SK-N-SH (cell line): Measurements from ENCODE around the gene DNAJB11. TPM values are rescaled to one million over a fixed set of nuclear protein-coding genes. Genes with fewer than 3 reads are reported as not detected.

Experiments
- CTCF ChIA-PET: fragments of 300-600, 350-600 bp; formaldehyde crosslinking; extraction: SDS; loops from one replicate; lab custom pipeline; 2021; lab: Yijun Ruan, JAX
- POLR2A ChIA-PET: fragments of 350-600 bp; sonication (Branson Sonifier 250); formaldehyde crosslinking; extraction: SDS; loops from one replicate; lab custom pipeline; 2020; ENCODE audit warnings: antibody characterized with exemption, inconsistent platforms; lab: Yijun Ruan, JAX
- DNase-seq: peaks from one replicate; pipeline ENCODE4 v3.0.0; 2012
- H2AFZ ChIP-seq: fragments of 200-600 bp; sonication (generic); 2 replicates; pipeline ENCODE4 v1.8.1; 2016; ENCODE audit warnings: antibody characterized with exemption, mild to moderate bottlenecking, low read depth
- H3F3A ChIP-seq: fragments of 200-600 bp; sonication (generic); replicated peaks from 2 replicates; pipeline ENCODE3; 2016; ENCODE audit warnings: antibody characterized with exemption, mild to moderate bottlenecking; ENCODE audit not compliant: insufficient read depth
- H3K27ac ChIP-seq, 2 experiments: fragments of 200-500 bp in 1 of 2; fragments of 200-600 bp in 1 of 2; sonication (Bioruptor generic) in 1 of 2; sonication (generic), shearing (Covaris generic) in 1 of 2; 2 replicates each; pipeline versions ENCODE4 v1.5.1 to v1.6.1; 2014 to 2016; ENCODE audit warnings: low read depth in 2 of 2, inconsistent platforms in 1 of 2, low read length in 1 of 2, mild to moderate bottlenecking in 1 of 2, mixed read lengths in 1 of 2
- H3K27me3 ChIP-seq: fragments of 200-600 bp; sonication (generic), shearing (Covaris generic); 2 replicates; pipeline ENCODE4 v1.6.1; 2016; ENCODE audit warnings: mixed run types; ENCODE audit not compliant: insufficient read depth
- H3K36me3 ChIP-seq, 2 experiments: fragments of 200-500 bp in 1 of 2; fragments of 200-600 bp in 1 of 2; sonication (Bioruptor generic) in 1 of 2; sonication (generic) in 1 of 2; replicated peaks in 1 of 2; 2 replicates each; pipeline versions ENCODE3 to v1.5.1; 2014 to 2016; ENCODE audit warnings: low read length in 1 of 2, mild to moderate bottlenecking in 1 of 2; ENCODE audit not compliant: insufficient read depth in 2 of 2, control insufficient read depth in 1 of 2
- H3K4me1 ChIP-seq, 2 experiments: fragments of 200-500 bp in 1 of 2; fragments of 200-600 bp in 1 of 2; sonication (Bioruptor generic) in 1 of 2; sonication (generic), shearing (Covaris generic) in 1 of 2; 2 replicates each; pipeline versions ENCODE4 v1.5.1 to v1.6.1; 2014 to 2016; ENCODE audit warnings: low read depth in 1 of 2, low read length in 1 of 2, mixed run types in 1 of 2; ENCODE audit not compliant: insufficient read depth in 2 of 2, control insufficient read depth in 1 of 2
- H3K4me2 ChIP-seq: fragments of 200-600 bp; sonication (generic), shearing (Covaris generic); 2 replicates; pipeline ENCODE4 v1.6.1; 2017; ENCODE audit warnings: mixed run types
- H3K4me3 ChIP-seq, 2 experiments: fragments of 200-500 bp in 1 of 2; fragments of 200-600 bp in 1 of 2; sonication (Bioruptor generic) in 1 of 2; sonication (generic), shearing (Covaris generic) in 1 of 2; 2 replicates each; pipeline versions ENCODE4 v1.5.1 to v1.8.1; 2014 to 2016; ENCODE audit warnings: low read depth in 2 of 2, inconsistent platforms in 1 of 2, low read length in 1 of 2, mild to moderate bottlenecking in 1 of 2, mixed read lengths in 1 of 2, moderate library complexity in 1 of 2
- H3K79me2 ChIP-seq: fragments of 200-600 bp; sonication (generic); 2 replicates; pipeline ENCODE4 v1.8.1; 2017; ENCODE audit warnings: mild to moderate bottlenecking; ENCODE audit not compliant: insufficient read depth
- H3K9ac ChIP-seq: fragments of 200-600 bp; sonication (generic); 2 replicates; pipeline ENCODE4 v1.6.1; 2017; ENCODE audit warnings: mixed run types
- H3K9me2 ChIP-seq: fragments of 200-600 bp; sonication (generic); 2 replicates; pipeline ENCODE4 v1.6.1; 2017; ENCODE audit warnings: mixed run types
- H3K9me3 ChIP-seq: fragments of 200-600 bp; sonication (generic); 2 replicates; pipeline ENCODE4 v1.6.1; 2017; ENCODE audit warnings: mixed run types, mild to moderate bottlenecking, moderate library complexity
- H4K20me1 ChIP-seq: fragments of 200-600 bp; sonication (generic); 2 replicates; pipeline ENCODE4 v1.6.1; 2017; ENCODE audit warnings: mild to moderate bottlenecking, mixed run types; ENCODE audit not compliant: insufficient read depth
- ELF1 ChIP-seq: IDR thresholded peaks from 2 replicates; pipeline ENCODE4 v1.4.0; 2012
- EP300 ChIP-seq, 2 experiments: IDR thresholded peaks; 2 replicates each; pipeline versions ENCODE4 v1.4.0 to v1.6.1; 2012; ENCODE audit warnings: borderline replicate concordance in 1 of 2, low read depth in 1 of 2, low read length in 1 of 2
- FOSL2 ChIP-seq: IDR thresholded peaks from 2 replicates; pipeline ENCODE4 v1.4.0; 2012; ENCODE audit warnings: low read depth, mild to moderate bottlenecking, moderate library complexity, borderline replicate concordance
- FOXM1 ChIP-seq: IDR thresholded peaks from 2 replicates; pipeline ENCODE4 v1.4.0; 2012; ENCODE audit warnings: low read depth, mild to moderate bottlenecking
- NFIC ChIP-seq: IDR thresholded peaks from 2 replicates; pipeline ENCODE4 v1.4.0; 2012; ENCODE audit warnings: borderline replicate concordance
- POLR2AphosphoS5 ChIP-seq: IDR thresholded peaks from 2 replicates; pipeline ENCODE4 v1.6.1; 2012; ENCODE audit warnings: low read depth, low read length
- RAD21 ChIP-seq: IDR thresholded peaks from 2 replicates; pipeline ENCODE4 v1.6.1; 2012; ENCODE audit warnings: mild to moderate bottlenecking, low read length
- RCOR1 ChIP-seq: fragments of 150-350 bp; IDR thresholded peaks from 2 replicates; pipeline ENCODE4 v1.6.1; 2017; ENCODE audit warnings: antibody characterized with exemption, low read length
- RXRA ChIP-seq: IDR thresholded peaks from 2 replicates; pipeline ENCODE4 v1.4.0; 2012; ENCODE audit warnings: low read depth, mild to moderate bottlenecking, borderline replicate concordance
- SIN3A ChIP-seq: IDR thresholded peaks from 2 replicates; pipeline ENCODE4 v1.6.1; 2012; ENCODE audit warnings: low read depth, mild to moderate bottlenecking, low read length, moderate library complexity, borderline replicate concordance
- SMC3 ChIP-seq: IDR thresholded peaks from 2 replicates; pipeline ENCODE4 v1.6.1; 2012; ENCODE audit warnings: low read depth, low read length, improper control_type of control experiment
- TCF12 ChIP-seq: IDR thresholded peaks from 2 replicates; pipeline ENCODE4 v1.4.0; 2012
- TEAD4 ChIP-seq: IDR thresholded peaks from 2 replicates; pipeline ENCODE4 v1.4.0; 2012; ENCODE audit warnings: mild to moderate bottlenecking, borderline replicate concordance; ENCODE audit not compliant: insufficient read depth
- USF2 ChIP-seq: fragments of 150-350 bp; IDR thresholded peaks from 2 replicates; pipeline ENCODE4 v1.6.1; 2017; ENCODE audit warnings: antibody characterized with exemption, low read length, low read depth, borderline replicate concordance
- whole genome bisulfite sequencing: methylation state at CpG from one replicate; pipeline ENCODE4 v1.1.6; 2017; ENCODE audit warnings: low lambda C conversion rate; 5-methylcytosine and 5-hydroxymethylcytosine counted together
- polyA plus RNA-seq, 3 experiments: library from polyadenylated mRNA; depleted of rRNA; stranded (reverse); fragments of >200 nt; gene quantifications; 2 replicates each; pipeline ENCODE4 v1.2.3, GENCODE V29; 2012
- TF ChIP-seq, protein P1 (sequence below): IDR thresholded peaks from 2 replicates; pipeline ENCODE4 v1.4.0; 2012; ENCODE audit warnings: low read depth, borderline replicate concordance
- TF ChIP-seq, protein P2 (sequence below): IDR thresholded peaks from 2 replicates; pipeline ENCODE4 v1.4.0; 2012; ENCODE audit warnings: low read depth
- TF ChIP-seq, protein P3 (sequence below): IDR thresholded peaks from 2 replicates; pipeline ENCODE4 v1.4.0; 2012; ENCODE audit warnings: low read depth, borderline replicate concordance

Gene DNAJB11
- polyA plus RNA-seq, 1 of the 3 experiments (the other 2 are of a cell fraction) = 33.3 TPM

DNA sequence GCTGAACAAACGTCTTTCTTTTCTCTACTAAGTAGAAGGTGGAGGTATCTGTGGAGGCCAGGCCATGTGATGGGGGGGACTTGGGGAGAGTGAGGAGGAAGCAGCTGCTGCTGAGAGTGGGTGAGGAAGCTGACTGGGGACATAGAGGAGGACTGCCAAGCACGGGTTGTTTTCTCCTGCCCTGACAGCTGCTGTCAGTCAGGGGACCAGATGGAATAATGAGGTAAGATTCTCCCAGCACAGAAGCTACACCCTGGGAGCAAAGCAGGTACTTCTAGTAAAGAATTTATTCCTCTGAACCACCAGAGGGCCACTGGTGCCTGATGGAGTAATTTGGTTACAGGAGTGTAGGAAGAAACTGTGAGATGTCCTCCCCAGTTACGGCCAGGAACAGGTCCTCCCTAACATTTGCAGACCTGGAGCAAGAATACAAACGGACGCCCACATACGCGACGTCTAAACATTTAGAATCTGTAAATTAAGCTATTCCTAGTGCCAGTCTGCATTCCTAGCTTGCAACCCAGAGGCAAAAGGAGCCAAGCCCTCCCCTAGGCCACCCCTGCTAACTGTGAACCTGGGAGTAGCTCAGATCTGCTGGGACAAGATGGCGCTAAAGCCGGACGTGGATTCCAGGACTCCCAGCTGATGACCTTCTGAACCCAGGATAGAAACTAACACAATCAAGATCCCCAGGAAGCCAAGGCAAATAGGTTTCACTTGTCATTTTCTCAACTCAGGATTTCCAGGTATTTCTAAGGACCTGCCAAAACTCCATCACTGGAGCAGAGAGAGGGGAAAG is 41.1 kb upstream of the DNAJB11 start:
- no peaks in the 10 kb centered on the region for H4K20me1 ChIP-seq
- H3K9ac ChIP-seq = no peak overlapping the region
- H3K9me3 ChIP-seq = no peaks in the 10 kb centered on the region
- H3K4me2 ChIP-seq = no peak overlapping the region
- H3K4me3 ChIP-seq = no peak overlapping the region
- peaks cover 0 to 7% of the 10 kb centered on the region in 2 experiments; a peak in 3 of 4 replicates for H3K4me1 ChIP-seq
- WGBS = 72% methylated on average over 11 of the region's 11 CpGs
- DNase-seq = no peak
- H3K36me3 ChIP-seq = no peaks in the 10 kb centered on the region
- no peak overlapping the region for H3K27ac ChIP-seq
- H3K79me2 ChIP-seq = no peaks in the 10 kb centered on the region
- no peak overlapping the region for H2AFZ ChIP-seq
- no peaks in the 10 kb centered on the region; the same call in 1 of the 2 replicates for H3K27me3 ChIP-seq
- no peaks in the 10 kb centered on the region for H3F3A ChIP-seq
- ChIA-PET CTCF (interaction anchor here (0.7 to 2.6 kb wide), 2 partner anchors 11 to 270 kb away, joined by 4 to 15 read pairs; no protein-coding TSS in a partner anchor), POLR2A (no interaction called here)
- TF ChIP-seq NFIC = no peak
- no peak for TF ChIP-seq FOXM1
- no peak for TF ChIP-seq POLR2AphosphoS5
- no peak for TF ChIP-seq RAD21
- TF ChIP-seq EP300 (IDR thresholded peaks at IDR 0.05; ENCODE audit: borderline replicate concordance in 1 of 2, low read depth in 1 of 2, low read length in 1 of 2) = no peak
- TF ChIP-seq, protein P1, sequence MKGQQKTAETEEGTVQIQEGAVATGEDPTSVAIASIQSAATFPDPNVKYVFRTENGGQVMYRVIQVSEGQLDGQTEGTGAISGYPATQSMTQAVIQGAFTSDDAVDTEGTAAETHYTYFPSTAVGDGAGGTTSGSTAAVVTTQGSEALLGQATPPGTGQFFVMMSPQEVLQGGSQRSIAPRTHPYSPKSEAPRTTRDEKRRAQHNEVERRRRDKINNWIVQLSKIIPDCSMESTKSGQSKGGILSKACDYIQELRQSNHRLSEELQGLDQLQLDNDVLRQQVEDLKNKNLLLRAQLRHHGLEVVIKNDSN = no peak
- TF ChIP-seq ELF1 = no peak
- TF ChIP-seq TCF12 = no peak
- TF ChIP-seq FOSL2 = no peak
- TF ChIP-seq, protein P2, sequence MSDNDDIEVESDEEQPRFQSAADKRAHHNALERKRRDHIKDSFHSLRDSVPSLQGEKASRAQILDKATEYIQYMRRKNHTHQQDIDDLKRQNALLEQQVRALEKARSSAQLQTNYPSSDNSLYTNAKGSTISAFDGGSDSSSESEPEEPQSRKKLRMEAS = no peak
- no peak for TF ChIP-seq SMC3
- TF ChIP-seq, protein P3, sequence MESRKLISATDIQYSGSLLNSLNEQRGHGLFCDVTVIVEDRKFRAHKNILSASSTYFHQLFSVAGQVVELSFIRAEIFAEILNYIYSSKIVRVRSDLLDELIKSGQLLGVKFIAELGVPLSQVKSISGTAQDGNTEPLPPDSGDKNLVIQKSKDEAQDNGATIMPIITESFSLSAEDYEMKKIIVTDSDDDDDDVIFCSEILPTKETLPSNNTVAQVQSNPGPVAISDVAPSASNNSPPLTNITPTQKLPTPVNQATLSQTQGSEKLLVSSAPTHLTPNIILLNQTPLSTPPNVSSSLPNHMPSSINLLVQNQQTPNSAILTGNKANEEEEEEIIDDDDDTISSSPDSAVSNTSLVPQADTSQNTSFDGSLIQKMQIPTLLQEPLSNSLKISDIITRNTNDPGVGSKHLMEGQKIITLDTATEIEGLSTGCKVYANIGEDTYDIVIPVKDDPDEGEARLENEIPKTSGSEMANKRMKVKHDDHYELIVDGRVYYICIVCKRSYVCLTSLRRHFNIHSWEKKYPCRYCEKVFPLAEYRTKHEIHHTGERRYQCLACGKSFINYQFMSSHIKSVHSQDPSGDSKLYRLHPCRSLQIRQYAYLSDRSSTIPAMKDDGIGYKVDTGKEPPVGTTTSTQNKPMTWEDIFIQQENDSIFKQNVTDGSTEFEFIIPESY = no peak
- TF ChIP-seq TEAD4 = no peak
- no peak for TF ChIP-seq RCOR1
- no peak for TF ChIP-seq RXRA
- no peaks in the 10 kb centered on the region for H3K9me2 ChIP-seq

GRCh38 chr3:186530415-186530814 is 40.1 kb upstream of the DNAJB11 start:
- Histone ChIP-seq H3K36me3 (no peaks in the 10 kb centered on the region), H3K4me1 (peaks cover 0 to 7% of the 10 kb centered on the region in 2 experiments; a peak in 3 of 4 replicates), H4K20me1 (no peaks in the 10 kb centered on the region), H3K9me3 (no peaks in the 10 kb centered on the region), H2AFZ (no peak overlapping the region), H3K79me2 (no peaks in the 10 kb centered on the region), H3K9ac (no peak overlapping the region), H3F3A (no peaks in the 10 kb centered on the region), H3K27me3 (no peaks in the 10 kb centered on the region; the same call in 1 of the 2 replicates), H3K4me3 (no peak overlapping the region), H3K27ac (peak overlapping the region in 1 of 2 experiments; percentile 67; a peak in 1 of 4 replicates), H3K4me2 (no peak overlapping the region), H3K9me2 (no peaks in the 10 kb centered on the region)
- CTCF ChIA-PET = no interaction called here
- no peak for DNase-seq
- POLR2A ChIA-PET = no interaction called here
- TF ChIP-seq SIN3A (no peak), FOXM1 (no peak), NFIC (no peak), POLR2AphosphoS5 (no peak), USF2 (no peak)
- TF ChIP-seq, protein P3 = no peak
